ENCODE measurements around the gene SYNGR1. TPM values are rescaled to one million over a fixed set of nuclear protein-coding genes. Genes with fewer than 3 reads are reported as not detected.

The SYNGR1 gene
- total and polyA plus RNA-seq, 2 donors (not counting 1 experiment from before 2014, with no cell fraction given): 13.0 to 13.5 TPM

GRCh38 chr22:39361496-39361895 lies 11.7 kb downstream of the SYNGR1 start:
- Histone ChIP-seq H2AFZ (ENCODE audit: low read length) (no peak overlapping the region), H3K9ac (ENCODE audit: insufficient read depth, low read length) (no peak overlapping the region), H3K4me1 (ENCODE audit: control insufficient read depth, extremely low read depth, insufficient read depth, low read length) (no peaks in the 10 kb centered on the region), H3K36me3 (ENCODE audit: control insufficient read depth, insufficient read depth, low read length) (no peaks in the 10 kb centered on the region), H3K9me3 (ENCODE audit: control insufficient read depth, insufficient read depth, low read depth, low read length) (no peaks in the 10 kb centered on the region), H3K27me3 (ENCODE audit: control insufficient read depth, insufficient read depth, low read length) (no peaks in the 10 kb centered on the region), H3K27ac (ENCODE audit: insufficient read depth, low read length) (no peak overlapping the region), H3K4me2 (ENCODE audit: extremely low read depth, insufficient read depth, low read length) (no peak overlapping the region), H3K4me3 (replicated peaks in 1 of 4; ENCODE audit: control extremely low read depth in 1 of 4, insufficient read depth in 1 of 4, low read depth in 3 of 4, low read length in 4 of 4) (no peak overlapping the region), H3K79me2 (ENCODE audit: control insufficient read depth, insufficient read depth, low read length) (no peaks in the 10 kb centered on the region), H4K20me1 (ENCODE audit: control insufficient read depth, extremely low read depth, insufficient read depth, low read length) (no peaks in the 10 kb centered on the region)
- DNase-seq (ENCODE audit: low read depth in 2 of 2): no peak
- TF ChIP-seq CTCF (conservative IDR thresholded peaks at IDR 0.05 in 1 of 2, IDR thresholded peaks at IDR 0.05 in 1 of 2; ENCODE audit: low read depth in 1 of 2, low read length in 2 of 2): no peak
- TF ChIP-seq EZH2 (IDR thresholded peaks at IDR 0.05; ENCODE audit: low read length, missing control alignments): no peak

- H3K79me2 ChIP-seq (ENCODE audit: control insufficient read depth, insufficient read depth, low read length): no peaks in the 10 kb centered on the region
- no peak for DNase-seq (ENCODE audit: low read depth in 2 of 2)
- no peak overlapping the region for H3K9ac ChIP-seq (ENCODE audit: insufficient read depth, low read length)
- TF ChIP-seq CTCF (conservative IDR thresholded peaks at IDR 0.05 in 1 of 2, IDR thresholded peaks at IDR 0.05 in 1 of 2; ENCODE audit: low read depth in 1 of 2, low read length in 2 of 2) (no peak), EZH2 (IDR thresholded peaks at IDR 0.05; ENCODE audit: low read length, missing control alignments) (no peak)
- no peak overlapping the region for H3K4me2 ChIP-seq (ENCODE audit: extremely low read depth, insufficient read depth, low read length)
- no peak overlapping the region for H2AFZ ChIP-seq (ENCODE audit: low read length)
- no peaks in the 10 kb centered on the region for H3K9me3 ChIP-seq (ENCODE audit: control insufficient read depth, insufficient read depth, low read depth, low read length)
- no peak overlapping the region for H3K27ac ChIP-seq (ENCODE audit: insufficient read depth, low read length)
- H3K36me3 ChIP-seq (ENCODE audit: control insufficient read depth, insufficient read depth, low read length): no peaks in the 10 kb centered on the region
- no peaks in the 10 kb centered on the region for H3K4me1 ChIP-seq (ENCODE audit: control insufficient read depth, extremely low read depth, insufficient read depth, low read length)
- no peaks in the 10 kb centered on the region for H3K27me3 ChIP-seq (ENCODE audit: control insufficient read depth, insufficient read depth, low read length)
- H3K4me3 ChIP-seq (replicated peaks in 1 of 4; ENCODE audit: control extremely low read depth in 1 of 4, insufficient read depth in 1 of 4, low read depth in 3 of 4, low read length in 4 of 4): no peak overlapping the region
- H4K20me1 ChIP-seq (ENCODE audit: control insufficient read depth, extremely low read depth, insufficient read depth, low read length): no peaks in the 10 kb centered on the region
These were observed 12.5 kb downstream of the SYNGR1 start for GRCh38 chr22:39362271-39362670.

GRCh38 chr22:39362932-39363331 lies 13.1 kb downstream of the SYNGR1 start:
- Histone ChIP-seq H3K4me3 (replicated peaks in 1 of 4; ENCODE audit: control extremely low read depth in 1 of 4, insufficient read depth in 1 of 4, low read depth in 3 of 4, low read length in 4 of 4) (no peak overlapping the region), H3K4me2 (ENCODE audit: extremely low read depth, insufficient read depth, low read length) (no peak overlapping the region), H2AFZ (ENCODE audit: low read length) (no peak overlapping the region), H3K9me3 (ENCODE audit: control insufficient read depth, insufficient read depth, low read depth, low read length) (no peaks in the 10 kb centered on the region), H4K20me1 (ENCODE audit: control insufficient read depth, extremely low read depth, insufficient read depth, low read length) (no peaks in the 10 kb centered on the region), H3K27ac (ENCODE audit: insufficient read depth, low read length) (no peak overlapping the region), H3K79me2 (ENCODE audit: control insufficient read depth, insufficient read depth, low read length) (no peaks in the 10 kb centered on the region), H3K4me1 (ENCODE audit: control insufficient read depth, extremely low read depth, insufficient read depth, low read length) (no peaks in the 10 kb centered on the region), H3K9ac (ENCODE audit: insufficient read depth, low read length) (no peak overlapping the region), H3K36me3 (ENCODE audit: control insufficient read depth, insufficient read depth, low read length) (no peaks in the 10 kb centered on the region), H3K27me3 (ENCODE audit: control insufficient read depth, insufficient read depth, low read length) (no peaks in the 10 kb centered on the region)
- TF ChIP-seq CTCF (conservative IDR thresholded peaks at IDR 0.05 in 1 of 2, IDR thresholded peaks at IDR 0.05 in 1 of 2; ENCODE audit: low read depth in 1 of 2, low read length in 2 of 2): no peak
- no peak for TF ChIP-seq EZH2 (IDR thresholded peaks at IDR 0.05; ENCODE audit: low read length, missing control alignments)
- no peak for DNase-seq (ENCODE audit: low read depth in 2 of 2)
